HL-60 (cell line): ENCODE data around the gene YTHDF1.

Source experiments
- GABPA ChIP-seq: IDR thresholded peaks from 2 replicates; pipeline ENCODE4 v1.6.1; 2012; ENCODE audit warnings: low read depth
- POLR2AphosphoS5 ChIP-seq: IDR thresholded peaks from 2 replicates; pipeline ENCODE4 v1.6.1; 2012; ENCODE audit warnings: low read depth
- TF ChIP-seq, protein P1 (sequence below): IDR thresholded peaks from one replicate; pipeline ENCODE4 v1.5.1; 2011; ENCODE audit warnings: low read length, control low read depth, inconsistent platforms; ENCODE audit not compliant: insufficient read depth

DNA sequence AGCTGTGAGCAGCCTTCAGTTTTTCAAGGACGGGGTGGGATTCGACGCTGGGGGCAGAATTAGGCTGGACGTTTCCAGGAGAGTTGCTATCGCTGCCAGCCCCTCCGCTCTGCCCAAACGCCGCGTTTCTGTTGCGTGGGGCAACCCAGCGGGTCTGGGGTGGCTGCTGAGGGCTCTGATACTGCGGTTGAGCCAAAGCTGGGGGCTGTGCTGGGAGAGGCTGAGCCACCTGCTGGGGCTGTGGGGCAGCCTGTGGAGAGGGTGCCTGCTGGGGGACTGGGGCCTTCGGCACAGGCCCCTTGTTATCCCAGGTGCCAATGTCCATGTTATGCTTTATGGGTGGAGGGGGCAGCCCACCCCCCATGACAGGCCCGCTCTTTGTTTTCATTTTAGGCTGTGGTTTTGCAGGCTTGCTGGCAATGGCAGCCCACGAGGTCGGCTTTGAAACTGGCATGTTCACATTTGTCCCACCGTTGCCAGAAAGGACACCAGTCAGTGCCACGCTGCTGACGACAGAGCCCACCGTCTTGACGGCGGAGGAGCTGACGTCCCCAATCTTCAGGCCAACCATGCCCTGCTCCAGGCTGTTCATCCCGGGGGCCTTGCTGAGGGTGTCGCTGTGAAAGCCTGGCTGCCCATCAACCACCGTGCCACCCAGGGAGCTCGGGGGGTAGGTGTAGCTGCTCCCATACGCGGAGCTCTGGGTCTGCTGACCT lies 13.0 kb downstream of the YTHDF1 start:
- TF ChIP-seq, protein P1, sequence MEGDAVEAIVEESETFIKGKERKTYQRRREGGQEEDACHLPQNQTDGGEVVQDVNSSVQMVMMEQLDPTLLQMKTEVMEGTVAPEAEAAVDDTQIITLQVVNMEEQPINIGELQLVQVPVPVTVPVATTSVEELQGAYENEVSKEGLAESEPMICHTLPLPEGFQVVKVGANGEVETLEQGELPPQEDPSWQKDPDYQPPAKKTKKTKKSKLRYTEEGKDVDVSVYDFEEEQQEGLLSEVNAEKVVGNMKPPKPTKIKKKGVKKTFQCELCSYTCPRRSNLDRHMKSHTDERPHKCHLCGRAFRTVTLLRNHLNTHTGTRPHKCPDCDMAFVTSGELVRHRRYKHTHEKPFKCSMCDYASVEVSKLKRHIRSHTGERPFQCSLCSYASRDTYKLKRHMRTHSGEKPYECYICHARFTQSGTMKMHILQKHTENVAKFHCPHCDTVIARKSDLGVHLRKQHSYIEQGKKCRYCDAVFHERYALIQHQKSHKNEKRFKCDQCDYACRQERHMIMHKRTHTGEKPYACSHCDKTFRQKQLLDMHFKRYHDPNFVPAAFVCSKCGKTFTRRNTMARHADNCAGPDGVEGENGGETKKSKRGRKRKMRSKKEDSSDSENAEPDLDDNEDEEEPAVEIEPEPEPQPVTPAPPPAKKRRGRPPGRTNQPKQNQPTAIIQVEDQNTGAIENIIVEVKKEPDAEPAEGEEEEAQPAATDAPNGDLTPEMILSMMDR = no peak
- TF ChIP-seq GABPA (no peak), POLR2AphosphoS5 (no peak)
